ENCODE measurements around the gene PRR36. TPM values are rescaled to one million over a fixed set of nuclear protein-coding genes. Genes with fewer than 3 reads are reported as not detected.

PRR36 gene
- total and polyA plus RNA-seq, 2 donors (not counting 1 experiment from before 2014, with no cell fraction given): 0.01 TPM; not detected in 1

DNA sequence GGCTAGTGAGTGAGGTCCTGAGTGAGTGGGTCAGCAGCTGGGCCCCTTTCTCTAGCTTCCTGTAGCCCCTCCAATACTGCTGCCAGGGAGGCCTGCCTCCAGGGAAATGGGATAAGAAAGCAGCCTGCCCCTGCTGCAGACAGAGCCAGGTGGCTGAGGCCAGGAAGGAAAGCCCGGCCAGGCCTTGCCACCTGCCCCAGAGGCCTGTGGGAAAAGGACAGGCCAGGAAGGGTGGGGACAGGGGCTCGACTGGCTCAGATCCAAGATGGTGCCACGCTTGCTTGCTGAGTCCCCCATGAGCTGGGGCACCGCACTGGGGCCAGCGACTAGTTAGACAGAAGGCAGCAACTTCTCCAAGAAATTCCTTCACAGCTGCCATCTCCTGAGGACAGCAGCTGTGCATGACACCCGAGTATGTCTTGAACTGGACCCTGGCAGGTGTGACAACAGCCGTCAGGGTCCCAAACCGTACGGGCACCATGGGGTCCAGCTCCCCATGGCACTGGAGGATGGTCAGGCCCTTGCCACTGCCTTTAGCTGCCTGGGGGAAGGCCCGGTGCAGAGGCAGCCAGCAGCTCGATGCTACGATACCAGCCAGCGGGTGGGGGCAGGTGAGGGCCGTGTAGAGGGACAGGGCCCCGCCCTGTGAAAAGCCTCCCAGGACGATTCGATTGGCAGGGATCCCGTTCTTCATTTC lies 5.1 kb upstream of the PRR36 start:
- H3K27me3 ChIP-seq (replicated peaks in 1 of 4; ENCODE audit: control extremely low read depth in 1 of 4, control insufficient read depth in 3 of 4, insufficient read depth in 4 of 4, low read length in 3 of 4): peaks cover 0 to 8% (median 3%) of the 10 kb centered on the region in 4 experiments
- no peak overlapping the region for H3K27ac ChIP-seq (ENCODE audit: low read length in 2 of 2)
- Mint-ChIP-seq H3K27me3 (peaks cover 7% of the 10 kb centered on the region), H3K27ac (no peak overlapping the region), H3K4me1 (no peaks in the 10 kb centered on the region), H3K4me3 (no peak overlapping the region), H3K9me3 (ENCODE audit: insufficient read depth) (no peaks in the 10 kb centered on the region)
- 85% methylated on average over 17 of the region's 18 CpGs for WGBS (ENCODE audit: insufficient coverage)
- H3K4me1 ChIP-seq (ENCODE audit: control insufficient read depth in 2 of 2, insufficient read depth in 2 of 2, low read length in 2 of 2): peaks cover 6 to 7% of the 10 kb centered on the region in 2 donors
- no peak overlapping the region for H3K4me2 ChIP-seq (replicated peaks; ENCODE audit: low read depth, low read length, poor library complexity, severe bottlenecking)
- H3K36me3 ChIP-seq (replicated peaks in 1 of 2; ENCODE audit: control extremely low read depth in 1 of 2, control insufficient read depth in 1 of 2, extremely low read depth in 1 of 2, insufficient read depth in 2 of 2, low read length in 1 of 2): no peaks in the 10 kb centered on the region
- no peak for DNase-seq
- no peaks in the 10 kb centered on the region for H4K20me1 ChIP-seq (ENCODE audit: control insufficient read depth, insufficient read depth, low read length, poor library complexity, severe bottlenecking)
- TF ChIP-seq EZH2 (IDR thresholded peaks at IDR 0.05; ENCODE audit: borderline replicate concordance, insufficient read depth, low read depth, low read length, poor library complexity, severe bottlenecking): no peak
- TF ChIP-seq, protein P1, sequence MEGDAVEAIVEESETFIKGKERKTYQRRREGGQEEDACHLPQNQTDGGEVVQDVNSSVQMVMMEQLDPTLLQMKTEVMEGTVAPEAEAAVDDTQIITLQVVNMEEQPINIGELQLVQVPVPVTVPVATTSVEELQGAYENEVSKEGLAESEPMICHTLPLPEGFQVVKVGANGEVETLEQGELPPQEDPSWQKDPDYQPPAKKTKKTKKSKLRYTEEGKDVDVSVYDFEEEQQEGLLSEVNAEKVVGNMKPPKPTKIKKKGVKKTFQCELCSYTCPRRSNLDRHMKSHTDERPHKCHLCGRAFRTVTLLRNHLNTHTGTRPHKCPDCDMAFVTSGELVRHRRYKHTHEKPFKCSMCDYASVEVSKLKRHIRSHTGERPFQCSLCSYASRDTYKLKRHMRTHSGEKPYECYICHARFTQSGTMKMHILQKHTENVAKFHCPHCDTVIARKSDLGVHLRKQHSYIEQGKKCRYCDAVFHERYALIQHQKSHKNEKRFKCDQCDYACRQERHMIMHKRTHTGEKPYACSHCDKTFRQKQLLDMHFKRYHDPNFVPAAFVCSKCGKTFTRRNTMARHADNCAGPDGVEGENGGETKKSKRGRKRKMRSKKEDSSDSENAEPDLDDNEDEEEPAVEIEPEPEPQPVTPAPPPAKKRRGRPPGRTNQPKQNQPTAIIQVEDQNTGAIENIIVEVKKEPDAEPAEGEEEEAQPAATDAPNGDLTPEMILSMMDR (IDR thresholded peaks at IDR 0.05): no peak
- ChIA-PET POLR2A (no interaction called here), CTCF (no interaction called here)
- intact Hi-C loops (cut with micrococcal nuclease): no loop called here
- H2AFZ ChIP-seq (ENCODE audit: insufficient read depth, low read depth, low read length, poor library complexity, severe bottlenecking): no peak overlapping the region
- peaks cover 0 to 11% (median 0%) of the 10 kb centered on the region in 3 donors for H3K9me3 ChIP-seq (ENCODE audit: control extremely low read depth in 1 of 3, control insufficient read depth in 2 of 3, insufficient read depth in 1 of 3, low read length in 2 of 3)
- no peak overlapping the region for H3K4me3 ChIP-seq (ENCODE audit: control extremely low read depth in 1 of 5, extremely low read depth in 1 of 5, insufficient read depth in 1 of 5, low read depth in 2 of 5, low read length in 4 of 5)
- no peak overlapping the region for H3K9ac ChIP-seq (ENCODE audit: low read length)
- no peak for ATAC-seq (ENCODE audit: low read depth)
- no peaks in the 10 kb centered on the region for H3K79me2 ChIP-seq (ENCODE audit: control insufficient read depth, insufficient read depth, low read length)

GRCh38 chr19:7877249-7877836 lies 3.2 kb upstream of the PRR36 start:
- H3K27me3 Mint-ChIP-seq: peaks cover 14% of the 10 kb centered on the region
- Histone ChIP-seq H3K36me3 (replicated peaks in 1 of 2; ENCODE audit: control extremely low read depth in 1 of 2, control insufficient read depth in 1 of 2, extremely low read depth in 1 of 2, insufficient read depth in 2 of 2, low read length in 1 of 2) (no peaks in the 10 kb centered on the region), H3K9me3 (ENCODE audit: control extremely low read depth in 1 of 3, control insufficient read depth in 2 of 3, insufficient read depth in 1 of 3, low read length in 2 of 3) (peaks cover 0 to 22% (median 0%) of the 10 kb centered on the region in 3 donors), H3K27me3 (replicated peaks in 1 of 4; ENCODE audit: control extremely low read depth in 1 of 4, control insufficient read depth in 3 of 4, insufficient read depth in 4 of 4, low read length in 3 of 4) (peaks cover 0 to 25% (median 12%) of the 10 kb centered on the region in 4 experiments), H3K4me3 (ENCODE audit: control extremely low read depth in 1 of 5, extremely low read depth in 1 of 5, insufficient read depth in 1 of 5, low read depth in 2 of 5, low read length in 4 of 5) (no peak overlapping the region), H3K9ac (ENCODE audit: low read length) (no peak overlapping the region), H3K4me2 (replicated peaks; ENCODE audit: low read depth, low read length, poor library complexity, severe bottlenecking) (no peak overlapping the region), H3K4me1 (ENCODE audit: control insufficient read depth in 2 of 2, insufficient read depth in 2 of 2, low read length in 2 of 2) (peaks cover 12 to 21% of the 10 kb centered on the region in 2 donors), H3K27ac (ENCODE audit: low read length in 2 of 2) (no peak overlapping the region), H4K20me1 (ENCODE audit: control insufficient read depth, insufficient read depth, low read length, poor library complexity, severe bottlenecking) (no peaks in the 10 kb centered on the region), H3K79me2 (ENCODE audit: control insufficient read depth, insufficient read depth, low read length) (no peaks in the 10 kb centered on the region), H2AFZ (ENCODE audit: insufficient read depth, low read depth, low read length, poor library complexity, severe bottlenecking) (no peak overlapping the region)
- WGBS (ENCODE audit: insufficient coverage): 67% methylated on average over 1 of the region's 6 CpGs
- no peak for ATAC-seq (ENCODE audit: low read depth)
- no peak overlapping the region for H3K27ac Mint-ChIP-seq
- ChIA-PET CTCF (interaction anchor here (1.2 to 1.4 kb wide), 2 partner anchors 8 to 13 kb away, joined by 3 read pairs; no protein-coding TSS in a partner anchor), POLR2A (no interaction called here)
- TF ChIP-seq, protein P1 (IDR thresholded peaks at IDR 0.05): no peak
- no peak for TF ChIP-seq EZH2 (IDR thresholded peaks at IDR 0.05; ENCODE audit: borderline replicate concordance, insufficient read depth, low read depth, low read length, poor library complexity, severe bottlenecking)
- peaks cover 7% of the 10 kb centered on the region for H3K4me1 Mint-ChIP-seq
- no peaks in the 10 kb centered on the region for H3K9me3 Mint-ChIP-seq (ENCODE audit: insufficient read depth)
- no peak for DNase-seq
- H3K4me3 Mint-ChIP-seq: no peak overlapping the region
- intact Hi-C loops (cut with micrococcal nuclease): no loop called here
